Measurements from ENCODE around the gene JPH3.

The JPH3 gene

DNA sequence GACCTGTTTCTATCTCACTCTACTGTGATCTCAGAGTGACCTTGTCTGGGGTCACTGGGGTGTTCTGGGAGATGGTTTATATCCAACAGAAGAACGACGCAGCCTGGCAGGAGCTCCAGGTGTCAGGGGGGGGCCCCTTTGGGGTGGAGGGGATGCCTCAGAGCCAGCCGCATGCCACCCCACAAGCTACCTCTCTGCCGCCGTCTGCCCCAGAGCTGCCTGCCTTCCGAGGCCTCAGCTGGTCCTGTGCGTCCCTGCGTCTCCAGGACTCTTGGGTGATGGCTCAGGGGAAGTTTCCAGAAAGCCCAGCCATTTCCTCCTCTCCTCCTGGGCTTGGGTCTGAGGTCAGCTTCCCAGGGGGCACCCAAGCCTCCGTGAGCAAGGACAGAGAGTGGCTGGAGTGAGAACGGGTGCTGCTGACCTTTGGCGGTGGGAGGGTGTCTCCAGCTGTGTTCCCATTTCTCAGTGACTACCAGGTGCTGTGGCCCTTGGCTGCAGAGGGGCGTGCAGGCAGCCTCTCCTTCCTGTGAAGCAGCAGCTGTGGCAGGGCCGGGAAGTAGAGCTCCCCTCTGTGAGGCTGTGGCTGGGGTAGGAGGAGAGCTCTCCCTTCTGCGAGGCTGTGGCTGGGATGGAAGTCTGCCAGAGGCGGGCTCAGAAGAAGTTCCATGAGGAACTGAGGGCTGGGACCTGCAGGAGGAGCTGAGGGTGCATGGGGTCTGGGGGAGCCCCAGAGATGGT, 19.8 kb downstream of the JPH3 start:
- H3K4me2 ChIP-seq = peak overlapping the region; percentile 30
- no peak overlapping the region for H3K4me3 ChIP-seq
- TF ChIP-seq Cebpa-rat (IDR thresholded peaks at IDR 0.05) = no peak
- H4K20me1 ChIP-seq = peaks cover 10% of the 10 kb centered on the region; the same call in 1 of the 2 replicates
- peaks cover 26% of the 10 kb centered on the region for H3K4me1 ChIP-seq
- H3K27me3 ChIP-seq = peaks cover 6% of the 10 kb centered on the region; the same call in 1 of the 2 replicates
- no peak overlapping the region for H3K27ac ChIP-seq
- H3K9ac ChIP-seq = no peak overlapping the region
- H3K36me3 ChIP-seq = no peaks in the 10 kb centered on the region
- no peaks in the 10 kb centered on the region for H3K9me3 ChIP-seq

- H3K36me3 ChIP-seq = no peaks in the 10 kb centered on the region
- H3K27me3 ChIP-seq = peaks cover 6% of the 10 kb centered on the region; the same call in 1 of the 2 replicates
- TF ChIP-seq Cebpa-rat (IDR thresholded peaks at IDR 0.05) = no peak
- H4K20me1 ChIP-seq = peaks cover 10% of the 10 kb centered on the region; the same call in 1 of the 2 replicates
- H3K27ac ChIP-seq = no peak overlapping the region
- H3K4me1 ChIP-seq = peaks cover 26% of the 10 kb centered on the region
- H3K9ac ChIP-seq = no peak overlapping the region
- H3K9me3 ChIP-seq = no peaks in the 10 kb centered on the region
- H3K4me2 ChIP-seq = peak overlapping the region; percentile 26; the same call in 1 of the 2 replicates
- no peak overlapping the region for H3K4me3 ChIP-seq
Observed at GRCh38 chr16:87622756-87623319, 20.5 kb downstream of the JPH3 start.

DNA sequence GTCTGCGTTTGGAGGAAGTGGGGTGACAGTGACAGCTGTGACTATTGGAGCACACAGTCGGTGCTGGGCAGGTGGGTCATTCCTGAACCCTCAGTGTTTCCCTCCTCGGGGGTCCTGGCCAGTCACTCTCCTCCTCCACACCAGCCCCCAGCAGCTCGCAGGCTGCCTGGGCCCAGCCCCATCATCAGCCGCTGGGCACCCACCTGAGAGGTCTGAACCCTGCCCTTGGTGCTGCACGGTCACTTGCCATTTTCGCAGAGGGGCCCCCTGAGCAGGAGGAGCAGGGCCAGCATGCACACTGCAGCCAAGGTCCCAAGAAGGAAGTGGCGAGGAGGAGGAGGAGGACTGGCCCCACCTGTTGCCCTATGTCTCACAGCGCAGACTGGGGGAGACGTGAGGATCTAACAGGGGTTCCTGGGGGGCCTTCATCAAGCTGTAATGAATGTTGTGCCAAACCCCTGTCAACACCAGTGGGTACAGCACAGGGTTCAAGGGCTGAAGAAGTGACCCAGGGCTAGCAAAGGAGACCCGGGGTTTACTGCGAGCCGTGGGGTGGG, 23.0 kb downstream of the JPH3 start:
- TF ChIP-seq Cebpa-rat (IDR thresholded peaks at IDR 0.05) = no peak
- Histone ChIP-seq H3K36me3 (no peaks in the 10 kb centered on the region), H3K9ac (no peak overlapping the region), H3K9me3 (no peaks in the 10 kb centered on the region), H3K27me3 (no peaks in the 10 kb centered on the region), H3K4me1 (peaks cover 34% of the 10 kb centered on the region), H3K4me3 (no peak overlapping the region), H4K20me1 (no peaks in the 10 kb centered on the region), H3K27ac (no peak overlapping the region), H3K4me2 (no peak overlapping the region)

DNA sequence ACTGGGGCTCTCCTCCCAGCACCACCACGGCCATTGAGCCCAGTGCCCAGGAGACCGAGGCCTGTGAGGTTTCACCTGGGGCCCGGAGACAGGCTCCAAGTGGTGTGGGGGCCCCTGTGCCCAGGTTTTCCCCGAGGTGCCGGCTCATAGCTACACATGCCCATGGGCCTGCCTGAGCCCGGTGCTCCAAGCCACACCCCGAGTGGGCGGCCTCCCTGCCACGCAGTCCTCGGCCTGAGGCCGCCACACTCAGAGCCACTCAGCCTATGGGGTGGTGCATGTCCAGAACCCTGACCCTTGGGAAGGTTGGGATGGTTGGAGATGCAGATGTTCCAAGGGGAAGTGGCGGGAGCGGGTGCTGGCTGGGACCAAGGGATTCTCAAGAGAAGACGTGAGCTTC, 24.1 kb downstream of the JPH3 start:
- H3K4me3 ChIP-seq = no peak overlapping the region
- no peak overlapping the region for H3K27ac ChIP-seq
- no peak overlapping the region for H3K9ac ChIP-seq
- no peak for TF ChIP-seq Cebpa-rat (IDR thresholded peaks at IDR 0.05)
- H3K36me3 ChIP-seq = no peaks in the 10 kb centered on the region
- peaks cover 8% of the 10 kb centered on the region for H3K9me3 ChIP-seq
- peaks cover 34% of the 10 kb centered on the region for H3K4me1 ChIP-seq
- no peaks in the 10 kb centered on the region for H4K20me1 ChIP-seq
- H3K4me2 ChIP-seq = no peak overlapping the region
- no peaks in the 10 kb centered on the region for H3K27me3 ChIP-seq

- H3K27me3 ChIP-seq = no peaks in the 10 kb centered on the region
- no peak overlapping the region for H3K4me2 ChIP-seq
- no peak overlapping the region for H3K9ac ChIP-seq
- H3K36me3 ChIP-seq = no peaks in the 10 kb centered on the region
- H3K4me1 ChIP-seq = peaks cover 29% of the 10 kb centered on the region
- H3K27ac ChIP-seq = no peak overlapping the region
- no peaks in the 10 kb centered on the region for H4K20me1 ChIP-seq
- no peak for TF ChIP-seq Cebpa-rat (IDR thresholded peaks at IDR 0.05)
- H3K4me3 ChIP-seq = no peak overlapping the region
- H3K9me3 ChIP-seq = peaks cover 8% of the 10 kb centered on the region
Observed at GRCh38 chr16:87626905-87627304, 24.6 kb downstream of the JPH3 start.

DNA sequence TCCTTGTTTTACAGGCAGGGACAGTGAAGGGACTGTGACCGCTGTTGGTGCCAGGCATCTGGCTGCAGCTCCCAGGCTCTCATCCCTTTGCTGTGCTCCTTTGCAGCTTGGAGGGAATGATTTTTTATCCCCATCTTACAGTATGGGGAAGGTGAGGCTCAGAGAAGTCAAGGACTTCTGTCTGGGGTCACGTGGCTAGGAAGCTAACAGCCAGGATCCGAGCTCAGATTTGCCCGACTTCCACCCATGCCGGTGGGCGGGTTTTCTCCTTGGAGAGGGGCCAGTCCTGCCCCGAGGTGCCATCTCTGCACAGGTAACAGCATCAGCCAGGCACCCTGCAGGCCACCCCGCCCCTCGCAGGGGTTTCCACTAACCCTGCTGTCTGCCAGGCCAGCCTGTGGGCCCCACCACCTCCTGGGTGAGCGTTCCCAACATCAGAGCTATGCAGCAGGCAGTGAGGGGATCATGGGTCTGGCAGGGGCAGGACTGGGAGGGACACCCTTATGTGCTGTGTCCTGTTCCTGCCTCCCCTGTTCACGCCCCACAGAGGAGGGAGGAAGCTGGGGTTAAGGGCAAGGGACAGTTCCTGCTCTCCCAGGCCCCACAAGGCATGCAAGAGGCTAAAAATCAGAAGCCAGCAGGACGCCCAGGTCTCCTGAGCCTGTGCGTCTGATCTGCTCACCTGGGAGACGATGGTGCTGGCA, 25.4 kb downstream of the JPH3 start:
- Histone ChIP-seq H3K4me1 (peaks cover 21% of the 10 kb centered on the region), H3K9me3 (peaks cover 8% of the 10 kb centered on the region), H3K4me3 (no peak overlapping the region), H3K27me3 (no peaks in the 10 kb centered on the region), H3K9ac (peak overlapping the region; percentile 15; the same call in 1 of the 2 replicates), H3K4me2 (no peak overlapping the region), H3K36me3 (no peaks in the 10 kb centered on the region), H3K27ac (no peak overlapping the region), H4K20me1 (no peaks in the 10 kb centered on the region)
- TF ChIP-seq Cebpa-rat (IDR thresholded peaks at IDR 0.05) = no peak

DNA sequence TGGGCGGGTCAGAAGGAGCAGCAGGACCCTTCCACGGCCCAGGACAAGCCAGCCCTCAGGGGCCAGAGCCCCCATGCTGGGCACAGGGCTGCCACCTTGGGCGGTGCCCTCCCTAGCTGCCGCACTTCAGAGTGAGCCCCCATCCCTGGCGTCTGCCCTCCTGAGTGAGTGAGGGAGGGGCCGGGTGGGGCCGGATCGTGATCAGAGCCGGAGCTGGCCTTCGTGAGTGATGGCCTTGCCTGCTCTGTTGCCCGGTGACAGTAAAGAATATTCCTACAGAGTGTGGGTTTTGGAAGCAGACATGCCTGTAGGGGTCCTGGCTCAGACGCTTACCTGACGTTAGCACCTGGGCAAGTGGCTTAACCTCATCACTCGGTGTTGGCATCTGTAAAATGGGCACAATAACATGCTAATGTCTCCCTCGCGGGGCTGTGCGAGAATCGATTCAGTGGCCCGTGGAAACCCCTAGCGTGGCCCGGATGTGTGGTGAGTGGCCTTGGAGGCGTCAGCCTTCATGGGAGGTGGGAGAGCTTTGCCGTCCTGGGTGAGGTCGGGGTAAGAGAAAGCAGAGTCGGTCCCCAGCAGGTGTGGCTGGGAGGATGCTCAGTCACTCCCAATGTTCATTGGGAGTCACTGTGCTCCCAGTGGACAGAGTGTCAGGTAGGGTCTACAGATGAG, 26.1 kb downstream of the JPH3 start:
- H3K27ac ChIP-seq = no peak overlapping the region
- peak overlapping the region; percentile 5; the same call in 1 of the 2 replicates for H3K4me2 ChIP-seq
- H3K9me3 ChIP-seq = peaks cover 8% of the 10 kb centered on the region
- H3K27me3 ChIP-seq = no peaks in the 10 kb centered on the region
- H3K36me3 ChIP-seq = no peaks in the 10 kb centered on the region
- H3K9ac ChIP-seq = no peak overlapping the region
- H3K4me1 ChIP-seq = peaks cover 16% of the 10 kb centered on the region
- no peak overlapping the region for H3K4me3 ChIP-seq
- H4K20me1 ChIP-seq = no peaks in the 10 kb centered on the region
- TF ChIP-seq Cebpa-rat (IDR thresholded peaks at IDR 0.05) = no peak

GRCh38 chr16:87628940-87629339, 26.6 kb downstream of the JPH3 start:
- no peaks in the 10 kb centered on the region for H3K36me3 ChIP-seq
- H3K27me3 ChIP-seq = no peaks in the 10 kb centered on the region
- peaks cover 16% of the 10 kb centered on the region for H3K4me1 ChIP-seq
- H3K4me3 ChIP-seq = no peak overlapping the region
- H3K9me3 ChIP-seq = peaks cover 8% of the 10 kb centered on the region
- no peak overlapping the region for H3K9ac ChIP-seq
- no peaks in the 10 kb centered on the region for H4K20me1 ChIP-seq
- peak; percentile 90 for TF ChIP-seq Cebpa-rat (IDR thresholded peaks at IDR 0.05)
- H3K4me2 ChIP-seq = peak overlapping the region; percentile 54
- no peak overlapping the region for H3K27ac ChIP-seq

- H3K4me3 ChIP-seq = no peak overlapping the region
- H3K27ac ChIP-seq = no peak overlapping the region
- no peaks in the 10 kb centered on the region for H3K27me3 ChIP-seq
- no peak overlapping the region for H3K9ac ChIP-seq
- no peaks in the 10 kb centered on the region for H4K20me1 ChIP-seq
- H3K4me2 ChIP-seq = no peak overlapping the region
- TF ChIP-seq Cebpa-rat (IDR thresholded peaks at IDR 0.05) = no peak
- H3K9me3 ChIP-seq = peaks cover 8% of the 10 kb centered on the region
- H3K4me1 ChIP-seq = peaks cover 27% of the 10 kb centered on the region
- H3K36me3 ChIP-seq = no peaks in the 10 kb centered on the region
Observed at GRCh38 chr16:87631067-87631466, 28.8 kb downstream of the JPH3 start.
